PFSK-1 (cell line): ENCODE measurements around the gene PIGM.

ENCODE experiments used
- FOXP2 ChIP-seq: optimal IDR thresholded peaks from 2 replicates; pipeline ENCODE3; 2011; ENCODE audit warnings: borderline replicate concordance, control low read depth, inconsistent platforms; ENCODE audit not compliant: insufficient read depth; ENCODE audit errors: extremely low read length, extremely low read depth
- POLR2AphosphoS5 ChIP-seq: IDR thresholded peaks from 2 replicates; pipeline ENCODE4 v1.6.1; 2012; ENCODE audit warnings: low read depth, mild to moderate bottlenecking, control low read depth, low read length, moderate library complexity
- REST ChIP-seq, 2 experiments: IDR thresholded peaks; 2 replicates each; pipeline versions ENCODE4 v1.6.1 to v1.8.0; 2011 to 2012; ENCODE audit warnings: low read depth in 2 of 2, low read length in 2 of 2, control low read depth in 1 of 2, inconsistent platforms in 1 of 2, mild to moderate bottlenecking in 1 of 2, moderate library complexity in 1 of 2; ENCODE audit not compliant: insufficient read depth in 1 of 2
- SIN3A ChIP-seq: IDR thresholded peaks from 2 replicates; pipeline ENCODE4 v1.6.1; 2012; ENCODE audit warnings: mild to moderate bottlenecking, low read length, moderate library complexity, borderline replicate concordance; ENCODE audit not compliant: insufficient read depth
- TAF1 ChIP-seq: IDR thresholded peaks from 2 replicates; pipeline ENCODE4 v1.6.1; 2012; ENCODE audit warnings: low read length, control low read depth, borderline replicate concordance; ENCODE audit not compliant: insufficient read depth

Gene PIGM

GRCh38 chr1:160064746-160065145, 33.0 kb upstream of the PIGM start:
- no peak for TF ChIP-seq SIN3A
- TF ChIP-seq POLR2AphosphoS5: no peak
- no peak for TF ChIP-seq REST (IDR thresholded peaks at IDR 0.05; ENCODE audit: insufficient read depth in 1 of 2, low read depth in 2 of 2, low read length in 2 of 2)
- no peak for TF ChIP-seq FOXP2
- TF ChIP-seq TAF1: no peak

DNA sequence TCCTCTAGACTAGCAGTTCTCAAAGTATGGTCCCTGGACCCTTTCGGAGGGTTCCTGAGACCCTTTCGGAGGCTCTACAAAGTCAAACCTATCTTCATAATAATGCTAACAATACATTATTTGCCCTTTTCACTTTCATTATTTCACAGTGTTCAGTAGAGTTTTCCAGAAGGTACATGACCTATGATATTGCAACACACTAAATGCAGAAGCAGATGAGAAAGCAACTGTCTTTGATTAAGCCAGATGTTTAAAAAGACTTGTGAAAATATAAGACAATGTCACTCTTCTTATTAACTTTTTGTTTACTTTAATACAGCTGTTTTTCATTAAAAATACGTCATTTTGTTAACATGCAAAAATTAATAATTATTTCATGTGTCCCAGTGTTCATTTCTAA, 32.4 kb upstream of the PIGM start:
- no peak for TF ChIP-seq SIN3A
- no peak for TF ChIP-seq REST (IDR thresholded peaks at IDR 0.05; ENCODE audit: insufficient read depth in 1 of 2, low read depth in 2 of 2, low read length in 2 of 2)
- TF ChIP-seq FOXP2: no peak
- TF ChIP-seq POLR2AphosphoS5: no peak
- TF ChIP-seq TAF1: no peak

- no peak for TF ChIP-seq REST (IDR thresholded peaks at IDR 0.05; ENCODE audit: insufficient read depth in 1 of 2, low read depth in 2 of 2, low read length in 2 of 2)
- no peak for TF ChIP-seq TAF1
- TF ChIP-seq SIN3A: no peak
- TF ChIP-seq POLR2AphosphoS5: no peak
- no peak for TF ChIP-seq FOXP2
Measured at GRCh38 chr1:160063176-160063575, 31.4 kb upstream of the PIGM start.

- TF ChIP-seq POLR2AphosphoS5 (no peak), SIN3A (no peak), TAF1 (no peak), REST (IDR thresholded peaks at IDR 0.05; ENCODE audit: insufficient read depth in 1 of 2, low read depth in 2 of 2, low read length in 2 of 2) (no peak), FOXP2 (no peak)
Measured at GRCh38 chr1:160062230-160062532, 30.4 kb upstream of the PIGM start.

DNA sequence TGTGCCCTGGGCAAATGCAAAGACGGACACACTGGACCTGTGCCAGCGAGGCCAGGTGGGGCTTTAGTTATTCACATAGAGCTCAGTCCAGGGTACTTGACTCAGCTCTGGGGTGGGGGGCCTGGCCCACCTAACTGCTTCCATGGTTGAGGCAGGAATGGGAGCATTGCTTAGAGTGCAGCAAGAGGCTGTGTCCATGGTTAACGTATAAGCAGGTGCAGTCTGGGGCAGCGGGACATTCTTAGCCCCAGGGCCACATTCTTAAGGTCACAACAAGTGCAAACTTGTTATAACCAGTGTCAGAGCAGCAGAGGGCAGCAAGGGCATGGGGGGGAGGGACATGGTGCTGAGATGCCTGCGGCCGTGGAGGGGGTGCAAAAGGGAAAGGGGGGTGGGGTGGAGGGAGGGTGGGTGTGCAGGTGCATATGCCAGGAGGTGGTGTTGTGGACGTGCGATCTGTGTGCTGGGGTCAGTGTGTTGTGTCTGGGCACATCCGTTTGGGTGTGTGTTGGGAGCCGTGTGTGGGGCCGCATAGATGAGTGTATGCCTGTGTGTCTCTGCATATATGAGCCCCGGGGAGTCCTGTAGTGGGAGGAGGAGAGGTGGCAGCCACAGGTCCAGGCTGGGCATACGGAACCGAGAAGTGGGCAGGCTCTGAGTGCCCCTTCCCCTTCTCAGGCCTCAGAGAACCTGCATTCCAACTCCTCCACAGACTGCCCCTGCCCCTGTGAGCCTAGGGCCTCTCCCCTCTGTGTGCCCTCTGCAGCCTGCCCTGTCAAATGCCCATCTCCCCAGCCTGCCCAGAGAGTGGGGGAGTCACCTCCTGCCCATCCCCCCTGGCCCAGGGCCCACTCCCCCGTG, 29.8 kb upstream of the PIGM start:
- TF ChIP-seq REST (IDR thresholded peaks at IDR 0.05; ENCODE audit: insufficient read depth in 1 of 2, low read depth in 2 of 2, low read length in 2 of 2): no peak
- TF ChIP-seq SIN3A: no peak
- no peak for TF ChIP-seq FOXP2
- TF ChIP-seq TAF1: no peak
- TF ChIP-seq POLR2AphosphoS5: no peak
